Measurements from ENCODE around the gene ZDHHC19.

DNA sequence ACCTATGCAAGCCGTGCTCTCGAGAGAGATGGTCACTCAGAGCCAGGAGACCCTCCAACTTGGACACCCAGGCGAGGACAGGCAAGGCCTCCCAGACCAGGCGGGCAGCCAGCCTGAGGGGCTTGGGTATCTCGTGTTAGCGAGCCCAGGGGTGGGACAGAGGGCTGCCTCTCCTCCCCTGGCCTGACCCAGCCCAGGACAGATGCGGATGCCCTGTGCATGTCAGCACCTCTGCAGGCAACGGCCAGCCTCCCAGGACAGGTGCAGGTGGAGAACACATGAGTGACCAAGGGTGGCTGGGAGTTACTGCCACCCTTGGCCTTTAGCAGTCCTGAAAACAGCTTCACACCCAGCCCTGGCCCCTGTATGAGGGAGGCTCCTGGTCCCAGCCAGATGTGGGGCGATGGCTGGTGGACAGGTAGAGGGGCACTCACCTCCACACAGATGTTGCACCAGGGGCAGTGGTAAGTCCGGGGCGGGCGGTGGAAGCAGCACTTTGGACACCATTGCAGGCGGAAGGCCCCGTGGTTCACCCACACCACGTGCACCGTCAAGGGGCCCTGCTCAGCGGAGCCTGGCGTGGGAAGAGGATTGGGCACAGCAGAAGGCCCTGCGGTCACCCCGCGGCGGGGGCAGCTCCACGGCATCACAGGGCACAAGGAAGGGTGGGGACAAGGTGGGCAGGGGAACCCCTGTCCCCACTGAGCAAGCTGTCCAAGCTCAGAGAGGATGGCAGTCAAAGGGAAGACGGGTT lies 2.1 kb downstream of the ZDHHC19 start:
- TF ChIP-seq EZH2 (IDR thresholded peaks at IDR 0.05; ENCODE audit: low read depth, unreplicated experiment) (no peak), ZNF331 (CRISPR knock-in tag; IDR thresholded peaks at IDR 0.05; ENCODE audit: low read depth) (no peak), POLR2AphosphoS5 (IDR thresholded peaks at IDR 0.05; ENCODE audit: low read depth) (no peak), JUNB (IDR thresholded peaks at IDR 0.05; ENCODE audit: unreplicated experiment) (no peak), CREB1 (CRISPR knock-in tag; IDR thresholded peaks at IDR 0.05; ENCODE audit: low read depth) (no peak)
- TF ChIP-seq, protein P1, sequence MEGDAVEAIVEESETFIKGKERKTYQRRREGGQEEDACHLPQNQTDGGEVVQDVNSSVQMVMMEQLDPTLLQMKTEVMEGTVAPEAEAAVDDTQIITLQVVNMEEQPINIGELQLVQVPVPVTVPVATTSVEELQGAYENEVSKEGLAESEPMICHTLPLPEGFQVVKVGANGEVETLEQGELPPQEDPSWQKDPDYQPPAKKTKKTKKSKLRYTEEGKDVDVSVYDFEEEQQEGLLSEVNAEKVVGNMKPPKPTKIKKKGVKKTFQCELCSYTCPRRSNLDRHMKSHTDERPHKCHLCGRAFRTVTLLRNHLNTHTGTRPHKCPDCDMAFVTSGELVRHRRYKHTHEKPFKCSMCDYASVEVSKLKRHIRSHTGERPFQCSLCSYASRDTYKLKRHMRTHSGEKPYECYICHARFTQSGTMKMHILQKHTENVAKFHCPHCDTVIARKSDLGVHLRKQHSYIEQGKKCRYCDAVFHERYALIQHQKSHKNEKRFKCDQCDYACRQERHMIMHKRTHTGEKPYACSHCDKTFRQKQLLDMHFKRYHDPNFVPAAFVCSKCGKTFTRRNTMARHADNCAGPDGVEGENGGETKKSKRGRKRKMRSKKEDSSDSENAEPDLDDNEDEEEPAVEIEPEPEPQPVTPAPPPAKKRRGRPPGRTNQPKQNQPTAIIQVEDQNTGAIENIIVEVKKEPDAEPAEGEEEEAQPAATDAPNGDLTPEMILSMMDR (conservative IDR thresholded peaks at IDR 0.05; ENCODE audit: low read depth in 2 of 2): no peak
- TF ChIP-seq, protein P2, sequence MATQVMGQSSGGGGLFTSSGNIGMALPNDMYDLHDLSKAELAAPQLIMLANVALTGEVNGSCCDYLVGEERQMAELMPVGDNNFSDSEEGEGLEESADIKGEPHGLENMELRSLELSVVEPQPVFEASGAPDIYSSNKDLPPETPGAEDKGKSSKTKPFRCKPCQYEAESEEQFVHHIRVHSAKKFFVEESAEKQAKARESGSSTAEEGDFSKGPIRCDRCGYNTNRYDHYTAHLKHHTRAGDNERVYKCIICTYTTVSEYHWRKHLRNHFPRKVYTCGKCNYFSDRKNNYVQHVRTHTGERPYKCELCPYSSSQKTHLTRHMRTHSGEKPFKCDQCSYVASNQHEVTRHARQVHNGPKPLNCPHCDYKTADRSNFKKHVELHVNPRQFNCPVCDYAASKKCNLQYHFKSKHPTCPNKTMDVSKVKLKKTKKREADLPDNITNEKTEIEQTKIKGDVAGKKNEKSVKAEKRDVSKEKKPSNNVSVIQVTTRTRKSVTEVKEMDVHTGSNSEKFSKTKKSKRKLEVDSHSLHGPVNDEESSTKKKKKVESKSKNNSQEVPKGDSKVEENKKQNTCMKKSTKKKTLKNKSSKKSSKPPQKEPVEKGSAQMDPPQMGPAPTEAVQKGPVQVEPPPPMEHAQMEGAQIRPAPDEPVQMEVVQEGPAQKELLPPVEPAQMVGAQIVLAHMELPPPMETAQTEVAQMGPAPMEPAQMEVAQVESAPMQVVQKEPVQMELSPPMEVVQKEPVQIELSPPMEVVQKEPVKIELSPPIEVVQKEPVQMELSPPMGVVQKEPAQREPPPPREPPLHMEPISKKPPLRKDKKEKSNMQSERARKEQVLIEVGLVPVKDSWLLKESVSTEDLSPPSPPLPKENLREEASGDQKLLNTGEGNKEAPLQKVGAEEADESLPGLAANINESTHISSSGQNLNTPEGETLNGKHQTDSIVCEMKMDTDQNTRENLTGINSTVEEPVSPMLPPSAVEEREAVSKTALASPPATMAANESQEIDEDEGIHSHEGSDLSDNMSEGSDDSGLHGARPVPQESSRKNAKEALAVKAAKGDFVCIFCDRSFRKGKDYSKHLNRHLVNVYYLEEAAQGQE (IDR thresholded peaks at IDR 0.05; ENCODE audit: unreplicated experiment): no peak
- TF ChIP-seq, protein P3, sequence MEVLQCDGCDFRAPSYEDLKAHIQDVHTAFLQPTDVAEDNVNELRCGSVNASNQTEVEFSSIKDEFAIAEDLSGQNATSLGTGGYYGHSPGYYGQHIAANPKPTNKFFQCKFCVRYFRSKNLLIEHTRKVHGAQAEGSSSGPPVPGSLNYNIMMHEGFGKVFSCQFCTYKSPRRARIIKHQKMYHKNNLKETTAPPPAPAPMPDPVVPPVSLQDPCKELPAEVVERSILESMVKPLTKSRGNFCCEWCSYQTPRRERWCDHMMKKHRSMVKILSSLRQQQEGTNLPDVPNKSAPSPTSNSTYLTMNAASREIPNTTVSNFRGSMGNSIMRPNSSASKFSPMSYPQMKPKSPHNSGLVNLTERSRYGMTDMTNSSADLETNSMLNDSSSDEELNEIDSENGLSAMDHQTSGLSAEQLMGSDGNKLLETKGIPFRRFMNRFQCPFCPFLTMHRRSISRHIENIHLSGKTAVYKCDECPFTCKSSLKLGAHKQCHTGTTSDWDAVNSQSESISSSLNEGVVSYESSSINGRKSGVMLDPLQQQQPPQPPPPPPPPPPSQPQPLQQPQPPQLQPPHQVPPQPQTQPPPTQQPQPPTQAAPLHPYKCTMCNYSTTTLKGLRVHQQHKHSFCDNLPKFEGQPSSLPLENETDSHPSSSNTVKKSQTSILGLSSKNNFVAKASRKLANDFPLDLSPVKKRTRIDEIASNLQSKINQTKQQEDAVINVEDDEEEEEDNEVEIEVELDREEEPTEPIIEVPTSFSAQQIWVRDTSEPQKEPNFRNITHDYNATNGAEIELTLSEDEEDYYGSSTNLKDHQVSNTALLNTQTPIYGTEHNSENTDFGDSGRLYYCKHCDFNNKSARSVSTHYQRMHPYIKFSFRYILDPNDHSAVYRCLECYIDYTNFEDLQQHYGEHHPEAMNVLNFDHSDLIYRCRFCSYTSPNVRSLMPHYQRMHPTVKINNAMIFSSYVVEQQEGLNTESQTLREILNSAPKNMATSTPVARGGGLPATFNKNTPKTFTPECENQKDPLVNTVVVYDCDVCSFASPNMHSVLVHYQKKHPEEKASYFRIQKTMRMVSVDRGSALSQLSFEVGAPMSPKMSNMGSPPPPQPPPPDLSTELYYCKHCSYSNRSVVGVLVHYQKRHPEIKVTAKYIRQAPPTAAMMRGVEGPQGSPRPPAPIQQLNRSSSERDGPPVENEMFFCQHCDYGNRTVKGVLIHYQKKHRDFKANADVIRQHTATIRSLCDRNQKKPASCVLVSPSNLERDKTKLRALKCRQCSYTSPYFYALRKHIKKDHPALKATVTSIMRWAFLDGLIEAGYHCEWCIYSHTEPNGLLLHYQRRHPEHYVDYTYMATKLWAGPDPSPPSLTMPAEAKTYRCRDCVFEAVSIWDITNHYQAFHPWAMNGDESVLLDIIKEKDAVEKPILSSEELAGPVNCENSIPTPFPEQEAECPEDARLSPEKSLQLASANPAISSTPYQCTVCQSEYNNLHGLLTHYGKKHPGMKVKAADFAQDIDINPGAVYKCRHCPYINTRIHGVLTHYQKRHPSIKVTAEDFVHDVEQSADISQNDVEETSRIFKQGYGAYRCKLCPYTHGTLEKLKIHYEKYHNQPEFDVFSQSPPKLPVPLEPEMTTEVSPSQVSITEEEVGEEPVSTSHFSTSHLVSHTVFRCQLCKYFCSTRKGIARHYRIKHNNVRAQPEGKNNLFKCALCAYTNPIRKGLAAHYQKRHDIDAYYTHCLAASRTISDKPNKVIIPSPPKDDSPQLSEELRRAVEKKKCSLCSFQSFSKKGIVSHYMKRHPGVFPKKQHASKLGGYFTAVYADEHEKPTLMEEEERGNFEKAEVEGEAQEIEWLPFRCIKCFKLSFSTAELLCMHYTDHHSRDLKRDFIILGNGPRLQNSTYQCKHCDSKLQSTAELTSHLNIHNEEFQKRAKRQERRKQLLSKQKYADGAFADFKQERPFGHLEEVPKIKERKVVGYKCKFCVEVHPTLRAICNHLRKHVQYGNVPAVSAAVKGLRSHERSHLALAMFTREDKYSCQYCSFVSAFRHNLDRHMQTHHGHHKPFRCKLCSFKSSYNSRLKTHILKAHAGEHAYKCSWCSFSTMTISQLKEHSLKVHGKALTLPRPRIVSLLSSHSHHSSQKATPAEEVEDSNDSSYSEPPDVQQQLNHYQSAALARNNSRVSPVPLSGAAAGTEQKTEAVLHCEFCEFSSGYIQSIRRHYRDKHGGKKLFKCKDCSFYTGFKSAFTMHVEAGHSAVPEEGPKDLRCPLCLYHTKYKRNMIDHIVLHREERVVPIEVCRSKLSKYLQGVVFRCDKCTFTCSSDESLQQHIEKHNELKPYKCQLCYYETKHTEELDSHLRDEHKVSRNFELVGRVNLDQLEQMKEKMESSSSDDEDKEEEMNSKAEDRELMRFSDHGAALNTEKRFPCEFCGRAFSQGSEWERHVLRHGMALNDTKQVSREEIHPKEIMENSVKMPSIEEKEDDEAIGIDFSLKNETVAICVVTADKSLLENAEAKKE (CRISPR knock-in tag; IDR thresholded peaks at IDR 0.05): no peak
- TF ChIP-seq, protein P4, sequence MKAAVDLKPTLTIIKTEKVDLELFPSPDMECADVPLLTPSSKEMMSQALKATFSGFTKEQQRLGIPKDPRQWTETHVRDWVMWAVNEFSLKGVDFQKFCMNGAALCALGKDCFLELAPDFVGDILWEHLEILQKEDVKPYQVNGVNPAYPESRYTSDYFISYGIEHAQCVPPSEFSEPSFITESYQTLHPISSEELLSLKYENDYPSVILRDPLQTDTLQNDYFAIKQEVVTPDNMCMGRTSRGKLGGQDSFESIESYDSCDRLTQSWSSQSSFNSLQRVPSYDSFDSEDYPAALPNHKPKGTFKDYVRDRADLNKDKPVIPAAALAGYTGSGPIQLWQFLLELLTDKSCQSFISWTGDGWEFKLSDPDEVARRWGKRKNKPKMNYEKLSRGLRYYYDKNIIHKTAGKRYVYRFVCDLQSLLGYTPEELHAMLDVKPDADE (IDR thresholded peaks at IDR 0.05): no peak
